ENCODE measurements around the gene ABI2.

GRCh38 chr2:203338322-203338721, 10.1 kb downstream of the ABI2 start:
- TF ChIP-seq CTCF (IDR thresholded peaks at IDR 0.05) = no peak
- TF ChIP-seq ZFX (IDR thresholded peaks at IDR 0.05; ENCODE audit: borderline replicate concordance) = no peak
